OCI-M2 (cell line): ENCODE measurements around the gene PRMT1.

Source experiments
- DNase-seq: peaks from one replicate; lab custom pipeline; 2025; ENCODE audit not compliant: unreplicated experiment; lab: John Stamatoyannopoulos, UW

PRMT1 gene

DNA sequence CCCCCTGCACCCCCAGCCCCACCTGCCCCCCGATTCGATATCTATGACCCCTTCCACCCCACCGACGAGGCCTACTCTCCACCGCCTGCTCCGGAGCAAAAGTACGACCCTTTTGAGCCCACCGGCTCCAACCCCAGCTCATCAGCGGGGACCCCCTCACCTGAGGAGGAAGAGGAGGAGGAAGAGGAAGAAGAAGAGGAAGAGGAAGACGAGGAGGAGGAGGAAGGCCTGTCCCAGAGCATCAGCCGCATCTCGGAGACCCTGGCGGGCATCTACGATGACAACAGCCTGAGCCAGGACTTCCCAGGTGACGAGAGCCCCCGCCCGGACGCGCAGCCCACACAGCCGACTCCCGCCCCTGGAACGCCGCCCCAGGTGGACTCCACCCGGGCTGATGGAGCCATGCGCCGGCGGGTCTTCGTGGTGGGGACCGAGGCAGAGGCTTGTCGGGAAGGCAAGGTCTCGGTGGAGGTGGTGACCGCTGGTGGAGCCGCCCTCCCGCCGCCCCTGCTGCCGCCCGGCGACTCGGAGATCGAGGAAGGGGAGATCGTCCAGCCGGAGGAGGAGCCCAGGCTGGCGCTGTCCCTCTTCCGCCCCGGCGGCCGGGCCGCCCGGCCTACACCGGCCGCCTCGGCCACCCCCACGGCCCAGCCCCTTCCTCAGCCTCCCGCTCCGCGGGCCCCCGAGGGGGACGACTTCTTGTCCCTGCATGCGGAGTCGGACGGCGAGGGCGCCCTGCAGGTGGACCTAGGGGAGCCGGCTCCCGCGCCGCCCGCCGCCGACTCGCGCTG lies 25.8 kb upstream of the PRMT1 start:
- no peak for DNase-seq

DNA sequence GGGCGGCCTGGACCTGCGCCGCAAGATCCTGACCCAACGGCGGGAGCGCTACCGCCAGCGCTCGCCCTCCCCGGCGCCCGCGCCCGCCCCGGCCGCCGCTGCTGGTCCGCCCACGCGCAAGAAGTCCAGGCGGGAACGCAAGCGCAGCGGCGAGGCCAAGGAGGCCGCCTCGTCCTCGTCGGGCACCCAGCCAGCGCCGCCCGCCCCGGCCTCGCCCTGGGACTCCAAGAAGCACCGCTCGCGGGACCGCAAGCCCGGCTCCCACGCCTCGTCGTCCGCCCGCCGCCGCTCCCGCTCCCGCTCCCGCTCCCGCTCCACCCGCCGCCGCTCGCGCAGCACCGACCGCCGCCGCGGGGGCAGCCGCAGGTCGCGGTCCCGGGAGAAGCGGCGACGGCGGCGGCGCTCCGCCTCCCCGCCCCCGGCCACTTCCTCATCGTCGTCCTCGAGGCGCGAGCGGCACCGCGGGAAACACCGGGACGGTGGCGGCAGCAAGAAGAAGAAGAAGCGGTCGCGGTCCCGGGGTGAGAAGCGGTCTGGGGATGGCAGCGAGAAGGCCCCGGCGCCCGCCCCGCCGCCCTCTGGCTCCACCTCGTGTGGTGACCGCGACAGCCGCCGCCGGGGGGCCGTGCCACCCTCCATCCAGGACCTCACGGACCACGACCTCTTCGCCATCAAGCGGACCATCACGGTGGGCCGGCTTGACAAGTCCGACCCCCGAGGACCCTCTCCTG lies 25.1 kb upstream of the PRMT1 start:
- DNase-seq: no peak

DNA sequence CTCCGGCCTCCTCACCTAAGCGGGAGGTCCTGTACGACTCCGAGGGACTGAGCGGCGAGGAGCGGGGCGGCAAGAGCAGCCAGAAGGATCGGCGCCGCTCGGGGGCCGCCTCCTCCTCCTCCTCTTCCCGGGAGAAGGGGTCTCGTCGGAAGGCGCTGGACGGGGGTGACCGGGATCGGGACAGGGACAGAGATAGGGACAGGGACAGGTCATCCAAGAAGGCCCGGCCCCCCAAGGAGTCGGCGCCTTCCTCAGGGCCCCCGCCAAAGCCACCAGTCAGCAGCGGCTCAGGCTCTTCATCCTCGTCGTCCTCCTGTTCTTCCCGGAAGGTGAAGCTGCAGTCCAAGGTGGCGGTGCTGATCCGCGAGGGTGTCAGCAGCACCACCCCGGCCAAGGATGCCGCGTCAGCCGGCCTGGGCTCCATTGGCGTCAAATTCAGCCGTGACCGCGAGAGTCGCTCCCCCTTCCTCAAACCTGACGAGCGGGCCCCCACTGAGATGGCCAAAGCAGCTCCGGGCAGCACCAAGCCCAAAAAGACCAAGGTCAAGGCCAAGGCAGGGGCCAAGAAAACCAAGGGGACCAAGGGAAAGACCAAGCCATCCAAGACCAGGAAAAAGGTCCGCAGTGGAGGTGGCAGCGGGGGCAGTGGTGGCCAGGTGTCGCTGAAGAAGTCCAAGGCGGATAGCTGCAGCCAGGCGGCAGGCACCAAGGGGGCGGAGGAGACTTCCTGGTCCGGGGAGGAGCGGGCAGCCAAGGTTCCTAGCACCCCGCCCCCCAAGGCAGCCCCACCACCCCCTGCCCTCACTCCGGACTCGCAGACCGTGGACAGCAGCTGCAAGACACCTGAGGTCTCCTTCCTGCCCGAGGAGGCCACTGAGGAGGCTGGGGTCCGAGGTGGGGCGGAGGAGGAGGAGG lies 24.3 kb upstream of the PRMT1 start:
- DNase-seq: no peak

DNA sequence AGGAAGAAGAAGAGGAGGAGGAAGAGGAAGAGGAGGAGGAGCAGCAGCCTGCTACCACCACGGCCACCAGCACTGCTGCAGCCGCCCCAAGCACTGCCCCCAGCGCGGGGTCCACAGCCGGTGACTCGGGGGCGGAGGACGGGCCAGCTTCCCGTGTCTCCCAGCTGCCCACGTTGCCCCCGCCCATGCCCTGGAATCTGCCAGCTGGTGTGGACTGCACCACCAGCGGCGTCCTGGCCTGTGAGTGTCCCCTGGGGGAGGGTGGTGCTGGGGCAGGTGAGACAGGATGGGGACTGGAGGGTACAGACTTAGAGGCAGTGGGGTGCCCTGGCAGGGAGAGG lies 23.6 kb upstream of the PRMT1 start:
- no peak for DNase-seq

DNA sequence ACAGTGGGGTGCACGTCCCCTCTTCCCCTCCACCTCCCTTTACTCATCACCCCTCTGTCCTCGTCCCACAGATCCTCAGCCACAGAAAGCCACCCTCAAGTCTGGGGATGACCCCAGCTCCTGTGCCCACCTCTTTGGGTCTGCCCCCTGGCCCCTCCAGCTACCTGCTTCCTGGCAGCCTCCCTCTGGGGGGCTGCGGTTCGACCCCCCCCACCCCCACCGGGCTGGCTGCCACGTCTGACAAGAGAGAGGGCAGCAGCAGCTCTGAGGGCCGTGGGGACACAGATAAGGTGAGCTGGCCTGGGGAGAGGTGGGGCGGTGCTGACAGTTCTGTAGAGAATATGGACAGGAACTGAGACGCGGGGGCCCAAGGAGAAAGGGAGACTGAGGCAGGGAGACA lies 22.5 kb upstream of the PRMT1 start:
- DNase-seq: no peak

DNA sequence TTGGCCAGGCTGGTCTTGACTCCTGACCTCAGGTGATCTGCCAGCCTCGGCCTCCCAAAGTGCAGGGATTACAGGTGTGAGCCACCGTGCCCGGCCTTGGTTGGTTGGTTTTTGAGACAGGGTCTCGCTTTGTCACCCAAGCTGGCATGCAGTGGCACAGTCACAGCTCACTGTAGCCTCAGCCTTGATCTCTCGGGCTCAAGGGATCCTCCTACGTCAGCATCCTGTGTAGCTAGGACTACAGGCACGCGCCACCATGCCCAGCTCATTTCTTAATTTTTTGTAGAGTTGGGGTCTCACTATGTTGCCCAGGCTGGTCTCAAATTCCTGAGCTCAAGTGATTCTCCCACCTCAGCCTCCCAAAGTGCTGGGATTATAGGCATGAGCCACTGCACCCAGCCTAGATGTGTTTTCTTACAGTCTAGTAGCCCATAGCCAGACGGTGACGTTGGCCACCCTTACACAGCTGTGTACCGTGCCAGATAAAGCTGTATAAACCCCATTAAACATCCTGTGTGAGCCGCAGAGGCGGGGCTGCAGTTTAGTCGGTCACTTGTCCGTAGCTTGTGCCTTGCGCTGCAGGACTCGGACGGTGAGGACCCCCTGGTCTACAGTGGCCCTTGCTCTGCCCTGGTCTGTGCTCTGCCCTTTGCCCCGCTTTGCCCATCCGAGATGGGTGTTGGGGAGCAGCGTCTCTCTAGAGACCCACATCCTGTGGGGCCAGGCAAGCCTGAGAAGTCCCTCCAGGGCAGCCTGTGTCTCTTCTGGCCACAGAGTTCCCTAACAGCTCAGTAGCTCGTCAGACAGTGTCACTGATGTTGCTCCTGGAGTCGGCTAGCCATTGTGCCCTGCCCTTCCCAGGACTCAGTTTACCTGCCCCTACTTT lies 21.3 kb upstream of the PRMT1 start:
- DNase-seq: no peak

DNA sequence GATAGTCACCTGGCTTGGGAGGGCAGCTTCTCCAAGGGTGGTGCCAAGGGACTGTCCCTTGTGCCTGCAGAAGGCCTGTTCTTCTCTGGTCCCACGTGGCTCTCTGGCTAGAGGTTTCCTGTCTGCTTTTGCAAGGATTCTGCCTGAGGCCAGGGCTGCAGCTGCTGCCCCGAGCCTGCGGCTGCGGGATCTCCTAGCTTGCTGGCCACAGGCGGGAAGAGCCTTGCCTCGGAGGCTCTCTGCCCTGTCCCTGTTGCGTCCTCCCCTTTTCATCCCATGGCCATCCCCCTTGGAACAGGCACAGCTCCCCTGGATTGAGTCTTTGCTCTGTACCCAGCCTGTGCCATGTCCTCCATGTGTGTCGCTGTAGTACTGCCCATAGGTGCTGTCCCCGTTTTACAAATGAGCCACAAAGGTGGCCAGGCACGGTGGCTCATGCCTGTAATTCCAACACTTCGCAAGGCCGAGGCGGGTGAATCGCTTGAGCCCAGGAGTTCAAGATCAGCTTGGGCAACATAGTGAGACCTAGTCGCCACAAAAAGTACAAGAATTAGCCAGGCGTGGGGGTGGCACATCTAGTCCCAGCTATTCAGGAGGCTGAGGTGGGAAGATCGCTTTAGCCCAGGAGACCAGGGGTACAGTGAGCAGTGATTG lies 20.5 kb upstream of the PRMT1 start:
- no peak for DNase-seq

DNA sequence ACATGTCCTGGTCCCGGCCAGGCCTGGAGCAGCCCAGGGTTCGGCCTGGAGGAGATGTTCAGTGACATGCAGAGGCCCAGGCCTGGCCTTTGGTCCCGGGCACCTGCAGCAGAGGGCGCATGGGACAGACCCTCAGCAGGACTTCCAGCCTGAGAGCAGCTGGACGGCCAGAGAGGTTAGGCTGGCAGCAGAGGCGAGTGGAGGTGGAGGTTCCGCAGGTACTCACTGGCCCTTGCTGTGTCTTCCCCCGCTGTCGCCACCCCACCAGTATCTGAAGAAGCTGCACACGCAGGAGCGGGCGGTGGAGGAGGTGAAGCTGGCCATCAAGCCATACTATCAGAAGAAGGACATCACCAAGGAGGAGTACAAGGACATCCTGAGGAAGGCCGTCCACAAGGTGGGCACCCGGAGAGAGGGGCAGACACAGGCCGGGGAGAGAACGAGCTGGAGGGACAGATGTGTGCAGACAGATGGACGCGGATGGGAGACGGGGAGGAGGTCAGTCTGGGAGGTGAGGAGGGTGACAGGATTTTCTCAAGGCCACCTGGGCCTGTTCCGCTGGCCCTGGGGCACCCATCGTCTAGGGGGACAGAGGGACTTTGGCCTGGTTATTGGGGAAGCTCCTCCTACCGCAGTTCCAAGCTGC lies 19.5 kb upstream of the PRMT1 start:
- no peak for DNase-seq

DNA sequence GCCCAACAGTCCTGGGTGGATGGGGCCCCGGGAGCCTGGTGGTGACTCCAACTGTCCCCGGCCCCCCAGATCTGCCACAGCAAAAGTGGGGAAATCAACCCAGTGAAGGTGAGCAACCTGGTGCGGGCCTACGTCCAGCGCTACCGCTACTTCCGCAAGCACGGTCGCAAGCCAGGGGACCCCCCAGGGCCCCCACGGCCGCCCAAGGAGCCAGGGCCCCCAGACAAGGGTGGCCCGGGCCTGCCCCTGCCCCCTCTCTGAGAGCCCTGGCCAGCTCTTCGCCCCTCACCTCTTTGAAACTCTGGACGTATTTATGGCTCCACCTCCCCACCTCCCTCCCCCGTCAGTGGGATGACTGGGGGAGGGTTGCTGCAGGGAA lies 18.9 kb upstream of the PRMT1 start:
- DNase-seq: no peak

DNA sequence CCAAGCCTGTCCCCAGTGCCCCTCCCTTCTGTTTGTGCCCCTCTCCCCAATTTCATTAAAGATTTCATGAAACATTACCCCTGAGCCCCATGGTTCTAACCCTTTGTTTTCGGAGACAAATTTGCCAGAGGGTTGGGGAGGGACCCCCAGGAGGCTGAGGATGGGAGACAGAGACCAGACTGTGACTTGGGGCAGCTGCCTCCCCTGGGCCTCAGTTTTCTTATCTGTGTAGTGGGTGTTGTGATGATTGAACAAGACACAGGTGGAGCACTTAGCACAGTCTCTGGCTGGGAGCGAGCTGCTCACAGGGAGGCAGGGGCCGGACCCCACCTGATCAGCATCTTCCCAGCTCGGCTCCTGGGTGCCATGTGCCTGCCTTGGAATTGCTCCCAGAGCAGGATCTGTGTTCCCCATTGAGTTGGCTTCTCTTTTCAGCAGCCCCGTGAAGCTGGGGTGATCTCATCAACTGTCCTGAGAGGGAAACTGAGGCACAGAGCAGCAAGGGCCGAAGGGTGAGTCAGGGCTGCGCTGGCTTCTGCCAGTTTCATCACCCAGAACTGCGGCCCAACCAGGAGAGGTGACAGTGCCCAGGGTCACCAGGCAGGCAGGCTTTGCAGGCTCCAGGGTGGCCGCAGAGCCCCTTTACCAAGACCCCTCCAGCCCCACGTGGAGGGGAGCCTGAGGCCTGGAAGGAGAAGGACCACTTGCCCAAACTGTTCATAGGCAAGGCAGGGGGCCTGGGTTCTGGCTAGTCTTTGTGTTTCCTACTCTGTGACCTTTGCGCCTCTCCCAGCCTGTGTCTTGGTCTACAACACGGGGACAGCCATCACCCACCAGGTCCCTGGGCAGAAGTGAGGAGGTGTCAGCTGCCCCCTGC lies 18.3 kb upstream of the PRMT1 start:
- no peak for DNase-seq

DNA sequence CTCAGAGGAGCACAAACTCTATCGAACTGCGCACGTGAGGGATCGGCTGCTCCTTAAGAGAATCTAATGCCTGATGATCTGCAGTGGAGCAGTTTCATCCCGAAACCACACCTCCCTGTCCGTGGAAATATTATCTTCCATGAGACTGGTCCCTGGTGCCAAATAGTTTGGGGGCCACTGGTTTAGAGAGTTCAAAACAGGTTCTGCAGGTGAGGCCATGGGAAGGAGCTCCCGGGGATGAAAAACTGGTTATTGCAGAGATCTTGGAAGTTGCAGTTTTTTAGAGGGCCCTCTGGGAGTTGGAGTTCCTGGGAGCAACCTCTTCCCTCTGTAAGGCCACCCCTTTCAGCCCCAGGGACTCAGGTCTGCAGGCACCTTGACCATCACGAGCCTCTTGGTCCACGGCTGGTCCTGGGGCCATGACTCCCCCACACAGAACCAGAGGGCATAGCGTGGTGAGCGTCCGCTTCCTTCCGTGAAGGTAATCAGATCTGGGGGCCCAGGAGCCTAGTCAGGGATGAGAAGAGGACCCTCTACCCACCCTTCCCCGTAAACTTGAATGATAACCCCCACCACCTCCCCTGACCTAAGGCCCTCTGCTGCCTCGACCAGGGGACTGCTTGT lies 16.6 kb upstream of the PRMT1 start:
- DNase-seq: no peak

DNA sequence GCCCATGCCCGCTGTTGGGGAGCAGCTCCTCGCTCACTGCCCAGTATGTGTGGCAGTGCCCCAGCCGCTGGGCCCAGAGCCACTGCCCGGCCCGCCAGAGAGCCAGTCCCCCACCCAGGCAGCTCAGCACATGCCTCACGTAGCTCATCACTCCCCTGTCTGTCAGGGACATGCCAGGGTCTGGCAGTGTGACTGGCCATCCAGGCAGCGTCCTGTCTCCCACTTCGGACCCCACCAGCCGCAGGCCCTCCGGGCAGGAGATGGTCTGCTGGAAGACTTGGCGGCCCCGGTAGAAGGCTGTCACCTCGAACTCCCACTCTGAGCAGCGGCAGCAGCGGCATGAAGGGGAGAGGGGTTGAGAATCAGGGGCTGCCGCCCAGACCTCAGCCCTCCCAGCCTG lies 15.1 kb upstream of the PRMT1 start:
- no peak for DNase-seq

DNA sequence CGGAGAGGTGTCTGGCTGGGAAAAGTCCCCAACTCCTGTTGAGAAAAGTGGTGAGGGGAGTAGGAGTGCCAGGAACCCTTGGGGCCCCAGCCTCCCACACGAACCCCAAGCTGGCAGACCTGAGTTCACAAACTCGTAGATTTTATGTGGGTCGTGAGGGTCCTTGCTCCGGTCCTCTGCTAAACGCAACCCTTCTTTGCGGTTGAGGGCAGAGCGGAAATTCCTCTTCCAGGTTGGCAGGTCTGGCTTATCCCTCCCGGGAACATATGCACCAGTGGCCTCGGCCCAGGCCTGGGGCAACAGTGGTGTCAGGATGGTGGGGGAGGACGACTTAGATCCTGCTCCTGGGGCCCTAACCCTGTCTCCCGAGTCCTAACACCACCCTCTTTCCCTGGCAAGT lies 13.8 kb upstream of the PRMT1 start:
- DNase-seq: no peak

DNA sequence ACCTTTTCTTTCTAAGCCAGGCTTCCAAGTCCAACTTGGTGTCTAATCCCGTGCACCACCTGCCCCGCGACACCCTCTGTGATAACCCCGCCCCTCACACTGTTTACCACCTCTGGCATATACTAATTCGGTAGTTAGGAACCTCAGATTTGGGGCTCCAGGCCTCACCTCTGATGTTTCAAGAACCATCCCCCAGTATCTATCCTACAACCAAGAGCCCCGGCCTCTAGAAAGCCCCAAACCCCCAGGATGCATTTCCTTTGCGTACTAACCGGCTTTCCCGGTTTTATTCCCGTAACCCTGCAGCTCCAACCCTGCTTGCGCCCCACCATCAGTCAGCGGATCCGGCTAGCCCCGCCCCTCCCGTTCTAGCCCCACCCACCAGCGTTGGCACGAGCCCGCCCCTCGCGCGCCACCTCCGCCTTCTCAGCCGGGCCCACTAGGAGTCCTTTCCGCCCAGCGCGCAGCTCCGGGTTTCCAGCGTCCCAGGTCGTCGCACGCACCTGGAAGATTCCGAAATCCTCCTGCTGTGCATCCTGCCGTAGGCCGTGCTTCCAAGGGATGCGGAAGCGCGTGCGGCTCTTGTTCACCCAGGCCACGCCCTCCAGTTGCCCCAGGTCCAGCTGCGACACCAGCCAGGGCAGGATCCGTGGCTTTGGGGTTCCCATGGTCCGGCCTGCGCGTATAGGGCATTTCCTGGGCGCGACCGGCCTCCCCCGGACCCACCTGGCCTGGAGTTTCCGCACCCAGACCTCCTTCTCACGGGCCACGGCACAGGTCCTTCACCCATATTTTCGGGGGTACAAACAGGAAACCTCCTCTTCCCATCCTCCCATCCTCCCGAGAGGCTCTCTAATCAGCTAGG lies 12.7 kb upstream of the PRMT1 start:
- peak; percentile 55 for DNase-seq

DNA sequence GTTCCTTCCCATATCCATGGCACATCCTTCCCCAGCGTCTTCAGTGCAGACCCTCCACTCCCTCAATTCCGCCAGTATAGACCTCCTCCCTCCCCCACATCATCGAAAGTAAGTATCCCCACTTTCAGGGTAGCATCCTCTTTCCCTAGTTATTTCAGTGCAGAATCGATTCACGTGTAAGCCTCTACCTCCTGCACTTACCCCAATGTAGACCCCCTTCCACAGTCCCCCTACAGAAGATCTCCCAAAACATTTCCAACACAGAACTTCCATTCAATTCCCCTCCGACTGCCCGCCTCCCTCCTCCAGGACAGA lies 12.1 kb upstream of the PRMT1 start:
- DNase-seq: no peak

DNA sequence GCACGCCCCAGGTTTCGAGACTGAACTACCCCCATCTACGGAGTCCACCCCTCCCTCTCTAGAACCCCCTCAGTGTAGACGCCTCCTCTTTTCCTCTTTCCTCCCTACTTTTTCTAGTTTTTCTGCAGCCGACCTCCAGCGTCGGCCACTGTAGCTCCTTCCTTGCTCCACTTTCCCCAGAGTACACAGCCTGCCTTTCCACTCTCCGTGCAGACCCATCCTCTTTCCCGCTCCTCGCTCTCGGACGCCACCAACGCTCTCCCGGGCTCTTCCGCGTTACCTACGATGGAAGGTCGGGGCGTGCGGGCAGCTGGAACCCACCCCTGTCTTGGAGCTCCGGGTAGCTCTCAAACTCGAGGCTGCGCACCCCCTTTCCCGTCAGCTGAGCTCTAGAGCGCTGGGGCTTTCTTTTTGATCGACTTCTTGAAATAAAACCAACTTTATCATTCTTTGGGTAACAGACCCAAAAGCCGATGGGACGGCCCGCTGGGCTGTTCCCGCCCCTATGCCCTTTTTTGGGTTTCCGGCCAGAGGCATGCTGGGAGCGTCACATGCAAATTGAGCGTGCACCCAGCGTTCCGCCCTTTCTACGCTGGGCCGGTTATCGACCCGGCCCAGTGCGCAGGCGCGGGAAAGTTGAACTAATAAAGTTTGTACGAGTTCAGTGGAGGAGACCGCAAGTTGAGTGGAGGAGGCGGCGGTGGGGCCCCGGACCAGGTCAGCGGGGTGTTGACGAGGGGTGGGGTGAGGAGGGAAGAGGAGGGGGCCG lies 11.5 kb upstream of the PRMT1 start, which contains the start of the genes BCL2L12 and IRF3:
BCL2L12 (plus strand) TSS at position 583 of the 769 bp plus-strand sequence. CDS start 760 bp downstream, outside the sequence.
IRF3 (minus strand) TSS at position 507 of the 769 bp plus-strand sequence. CDS start 1,019 bp downstream, outside the sequence.
- DNase-seq: peak; percentile 80

DNA sequence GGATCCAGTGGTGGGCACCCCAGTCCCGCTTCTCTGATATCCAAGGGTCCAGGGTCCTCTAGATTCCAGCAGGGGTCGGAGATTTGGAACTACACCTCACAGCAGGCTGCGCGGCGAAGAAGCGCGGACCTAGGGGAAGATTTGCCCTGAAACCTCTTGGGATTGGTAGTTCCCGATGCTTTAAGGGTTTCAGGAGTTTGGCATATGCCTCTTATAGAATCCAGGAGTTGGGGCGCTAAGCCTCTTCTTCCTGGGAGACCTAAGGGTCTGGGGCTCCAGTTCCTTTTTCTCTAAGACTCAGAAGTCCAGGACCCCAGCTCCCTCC lies 11.0 kb upstream of the PRMT1 start:
- DNase-seq: no peak
